Esophagus mucosa (tissue), 1 donor: Measurements from ENCODE around the gene BIRC5. TPM values are rescaled to one million over a fixed set of nuclear protein-coding genes. Genes with fewer than 3 reads are reported as not detected.
A peak's percentile ranks its signal among the peaks of the same experiment; 100 is the strongest.
"Not testable (repeated sequence)": the region's sequence is repeated elsewhere in the genome, so short reads cannot be mapped to it uniquely, and the experiment has no call there.

Experiments used
- ATAC-seq: fragments of 200-7000 bp; cut with Tn5 transposase; one replicate; pipeline ENCODE4 v1.9.1; 2020
- total RNA-seq: library from RNA; stranded (reverse); gene quantifications from one replicate; pipeline ENCODE4 v1.2.4, GENCODE V29; 2023
- donor health status: DM: yes; HTN: yes; CAD: no.

Gene BIRC5
- 28.5 TPM for total RNA-seq

- ATAC-seq: peak; percentile 96
These were observed at the start of gene BIRC5 for GRCh38 chr17:78214016-78214705. Gene BIRC5, plus strand, starts transcription at chr17:78214253. Its CDS starts 64 bp downstream, at chr17:78214317.

GRCh38 chr17:78164748-78165607 is 49.1 kb upstream of the BIRC5 start:
- ATAC-seq: no peak

GRCh38 chr17:78166416-78166815 is 47.6 kb upstream of the BIRC5 start:
- no peak for ATAC-seq

GRCh38 chr17:78168242-78168902 is 45.7 kb upstream of the BIRC5 start, which contains the start of gene SYNGR2:
Gene SYNGR2, plus strand, starts transcription at chr17:78168581. Its CDS starts 36 bp downstream, at chr17:78168617.
- peak; percentile 68 for ATAC-seq

- peak; percentile 27 for ATAC-seq
These were observed 44.9 kb upstream of the BIRC5 start for GRCh38 chr17:78168903-78169793.

GRCh38 chr17:78170692-78171590 is 43.1 kb upstream of the BIRC5 start:
- no peak for ATAC-seq

GRCh38 chr17:78171591-78172248 is 42.3 kb upstream of the BIRC5 start:
- ATAC-seq: not testable (repeated sequence)

GRCh38 chr17:78172249-78173051 is 41.6 kb upstream of the BIRC5 start:
- ATAC-seq: peak; percentile 27

- ATAC-seq: no peak
These were observed 40.8 kb upstream of the BIRC5 start for GRCh38 chr17:78173097-78173715.

GRCh38 chr17:78174346-78174869 is 39.6 kb upstream of the BIRC5 start:
- ATAC-seq: peak; percentile 57

- peak; percentile 1 for ATAC-seq
These were observed 39.0 kb upstream of the BIRC5 start for GRCh38 chr17:78174870-78175642.

GRCh38 chr17:78175643-78175981 is 38.4 kb upstream of the BIRC5 start:
- ATAC-seq: no peak

- peak; percentile 54 for ATAC-seq
These were observed 37.5 kb upstream of the BIRC5 start for GRCh38 chr17:78176548-78177025.

- ATAC-seq: peak; percentile 73
These were observed 34.7 kb upstream of the BIRC5 start for GRCh38 chr17:78179372-78179771.

GRCh38 chr17:78180083-78180482 is 34.0 kb upstream of the BIRC5 start:
- no peak for ATAC-seq

GRCh38 chr17:78180508-78180907 is 33.5 kb upstream of the BIRC5 start:
- ATAC-seq: no peak

- ATAC-seq: no peak
These were observed 31.5 kb upstream of the BIRC5 start for GRCh38 chr17:78182504-78182903.

GRCh38 chr17:78183916-78184315 is 30.1 kb upstream of the BIRC5 start:
- no peak for ATAC-seq
